OCI-LY1 (cell line): ENCODE results near the gene CAPN10.

Experiments used
- H2AFZ ChIP-seq: fragments of 200-600 bp; sonication (generic), shearing (Covaris generic); 2 replicates; pipeline ENCODE4 v1.6.0; 2014; ENCODE audit warnings: antibody characterized with exemption, mild to moderate bottlenecking, low read length
- H3F3A ChIP-seq: fragments of 200-600 bp; sonication (generic), shearing (Covaris generic); 2 replicates; pipeline ENCODE4 v1.6.0; 2014; ENCODE audit warnings: mild to moderate bottlenecking, antibody characterized with exemption, low read length, moderate library complexity; ENCODE audit not compliant: insufficient read depth
- H3K27ac ChIP-seq: fragments of 200-600 bp; sonication (generic); 2 replicates; pipeline ENCODE4 v1.5.1; 2014; ENCODE audit warnings: low read length, mixed run types, mild to moderate bottlenecking, low read depth; ENCODE audit not compliant: poor library complexity, severe bottlenecking
- H3K27me3 ChIP-seq: fragments of 200-600 bp; sonication (generic); 2 replicates; pipeline ENCODE4 v1.6.0; 2014; ENCODE audit warnings: antibody characterized with exemption, mild to moderate bottlenecking, low read length, moderate library complexity; ENCODE audit not compliant: insufficient read depth
- H3K36me3 ChIP-seq: fragments of 200-600 bp; sonication (generic); 2 replicates; pipeline ENCODE4 v1.6.1; 2014; ENCODE audit warnings: mild to moderate bottlenecking, antibody characterized with exemption, low read length, moderate library complexity, mixed read lengths; ENCODE audit not compliant: insufficient read depth
- H3K4me1 ChIP-seq: fragments of 200-600 bp; sonication (generic); 2 replicates; pipeline ENCODE4 v1.5.1; 2014; ENCODE audit warnings: mild to moderate bottlenecking, low read length, moderate library complexity; ENCODE audit not compliant: insufficient read depth, severe bottlenecking
- H3K4me2 ChIP-seq: fragments of 200-600 bp; sonication (generic), shearing (Covaris generic); 2 replicates; pipeline ENCODE4 v1.6.1; 2014; ENCODE audit warnings: low read length
- H3K4me3 ChIP-seq: fragments of 200-600 bp; sonication (generic); 2 replicates; pipeline ENCODE4 v1.5.1; 2014; ENCODE audit warnings: low read length, low read depth, mild to moderate bottlenecking, mixed read lengths; ENCODE audit not compliant: poor library complexity, severe bottlenecking
- H3K79me2 ChIP-seq: fragments of 200-600 bp; shearing (Covaris generic); 2 replicates; pipeline ENCODE4 v1.6.1; 2016; ENCODE audit warnings: mixed run types, low read length, mixed read lengths; ENCODE audit not compliant: insufficient read depth
- H3K9ac ChIP-seq: fragments of 200-600 bp; sonication (generic), shearing (Covaris generic); 2 replicates; pipeline ENCODE4 v1.6.1; 2014; ENCODE audit warnings: mild to moderate bottlenecking, low read length, mixed read lengths
- H3K9me2 ChIP-seq: fragments of 200-600 bp; sonication (generic), shearing (Covaris generic); 2 replicates; pipeline ENCODE4 v1.6.1; 2014; ENCODE audit warnings: low read depth, mild to moderate bottlenecking, low read length, mixed read lengths
- H3K9me3 ChIP-seq: fragments of 200-600 bp; shearing (Covaris generic); 2 replicates; pipeline ENCODE4 v1.6.1; 2014; ENCODE audit warnings: low read length, mixed read lengths
- H4K20me1 ChIP-seq: fragments of 200-600 bp; sonication (generic), shearing (Covaris generic); 2 replicates; pipeline ENCODE4 v1.6.0; 2016; ENCODE audit warnings: mild to moderate bottlenecking, low read length; ENCODE audit not compliant: insufficient read depth
- EZH2 ChIP-seq: fragments of 200-600 bp; sonication (generic), shearing (Covaris generic); IDR thresholded peaks from 2 replicates; pipeline ENCODE4 v1.8.0; 2017; ENCODE audit warnings: borderline replicate concordance, mixed run types, mild to moderate bottlenecking, antibody characterized with exemption, low read length, moderate library complexity, mixed read lengths
- TF ChIP-seq, protein P1 (sequence below): fragments of 200-600 bp; sonication (generic), shearing (Covaris generic); IDR thresholded peaks from 2 replicates; pipeline ENCODE4 v1.5.1; 2017; ENCODE audit warnings: mild to moderate bottlenecking, antibody characterized with exemption, low read length, moderate library complexity, mixed read lengths

The CAPN10 gene

GRCh38 chr2:240640939-240641338 is 54.4 kb downstream of the CAPN10 start:
- H3K9ac ChIP-seq = no peak overlapping the region
- H3K4me2 ChIP-seq = no peak overlapping the region
- H3K9me3 ChIP-seq = no peaks in the 10 kb centered on the region
- no peaks in the 10 kb centered on the region for H3K4me1 ChIP-seq
- no peaks in the 10 kb centered on the region for H3K79me2 ChIP-seq
- H3K27ac ChIP-seq = no peak overlapping the region
- no peaks in the 10 kb centered on the region for H3K36me3 ChIP-seq
- no peaks in the 10 kb centered on the region for H3F3A ChIP-seq
- no peak overlapping the region for H3K4me3 ChIP-seq
- H3K27me3 ChIP-seq = no peaks in the 10 kb centered on the region
- no peaks in the 10 kb centered on the region for H3K9me2 ChIP-seq
- TF ChIP-seq, protein P1, sequence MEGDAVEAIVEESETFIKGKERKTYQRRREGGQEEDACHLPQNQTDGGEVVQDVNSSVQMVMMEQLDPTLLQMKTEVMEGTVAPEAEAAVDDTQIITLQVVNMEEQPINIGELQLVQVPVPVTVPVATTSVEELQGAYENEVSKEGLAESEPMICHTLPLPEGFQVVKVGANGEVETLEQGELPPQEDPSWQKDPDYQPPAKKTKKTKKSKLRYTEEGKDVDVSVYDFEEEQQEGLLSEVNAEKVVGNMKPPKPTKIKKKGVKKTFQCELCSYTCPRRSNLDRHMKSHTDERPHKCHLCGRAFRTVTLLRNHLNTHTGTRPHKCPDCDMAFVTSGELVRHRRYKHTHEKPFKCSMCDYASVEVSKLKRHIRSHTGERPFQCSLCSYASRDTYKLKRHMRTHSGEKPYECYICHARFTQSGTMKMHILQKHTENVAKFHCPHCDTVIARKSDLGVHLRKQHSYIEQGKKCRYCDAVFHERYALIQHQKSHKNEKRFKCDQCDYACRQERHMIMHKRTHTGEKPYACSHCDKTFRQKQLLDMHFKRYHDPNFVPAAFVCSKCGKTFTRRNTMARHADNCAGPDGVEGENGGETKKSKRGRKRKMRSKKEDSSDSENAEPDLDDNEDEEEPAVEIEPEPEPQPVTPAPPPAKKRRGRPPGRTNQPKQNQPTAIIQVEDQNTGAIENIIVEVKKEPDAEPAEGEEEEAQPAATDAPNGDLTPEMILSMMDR = 0 out of 2 replicates have a peak, but pooled peaks have one; percentile 4
- no peak for TF ChIP-seq EZH2
- H2AFZ ChIP-seq = no peak overlapping the region
- H4K20me1 ChIP-seq = no peaks in the 10 kb centered on the region

- TF ChIP-seq EZH2 = no peak
- TF ChIP-seq, protein P1 = no peak
- Histone ChIP-seq H3K9ac (no peak overlapping the region), H3K9me3 (no peaks in the 10 kb centered on the region), H3K9me2 (no peaks in the 10 kb centered on the region), H2AFZ (no peak overlapping the region), H3K36me3 (no peaks in the 10 kb centered on the region), H3K4me3 (no peak overlapping the region), H3F3A (no peaks in the 10 kb centered on the region), H3K4me1 (no peaks in the 10 kb centered on the region), H3K4me2 (no peak overlapping the region), H3K79me2 (no peaks in the 10 kb centered on the region), H4K20me1 (no peaks in the 10 kb centered on the region), H3K27me3 (no peaks in the 10 kb centered on the region), H3K27ac (no peak overlapping the region)
Observed at GRCh38 chr2:240642061-240642805, 55.7 kb downstream of the CAPN10 start.

DNA sequence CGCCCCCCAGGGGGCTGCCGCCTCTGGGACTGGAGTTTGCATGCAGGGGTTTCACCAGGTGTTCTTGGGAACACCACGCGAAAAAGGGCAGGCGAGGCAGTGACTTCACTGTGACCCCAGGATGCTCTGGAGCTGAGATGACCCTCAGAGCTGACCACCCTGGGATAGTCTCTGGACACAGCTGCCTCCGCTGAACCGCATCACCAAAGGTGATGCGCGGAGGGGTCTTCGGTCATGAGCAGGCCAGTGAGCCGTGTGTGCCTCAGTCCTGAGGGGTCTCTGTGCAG is 56.2 kb downstream of the CAPN10 start:
- no peak overlapping the region for H3K4me2 ChIP-seq
- H3F3A ChIP-seq = no peaks in the 10 kb centered on the region
- H3K27me3 ChIP-seq = no peaks in the 10 kb centered on the region
- TF ChIP-seq EZH2 = no peak
- TF ChIP-seq, protein P1 = no peak
- no peak overlapping the region for H3K27ac ChIP-seq
- no peak overlapping the region for H3K9ac ChIP-seq
- H3K79me2 ChIP-seq = no peaks in the 10 kb centered on the region
- no peaks in the 10 kb centered on the region for H3K9me2 ChIP-seq
- no peaks in the 10 kb centered on the region for H3K4me1 ChIP-seq
- no peaks in the 10 kb centered on the region for H4K20me1 ChIP-seq
- no peak overlapping the region for H3K4me3 ChIP-seq
- no peaks in the 10 kb centered on the region for H3K9me3 ChIP-seq
- no peaks in the 10 kb centered on the region for H3K36me3 ChIP-seq
- H2AFZ ChIP-seq = no peak overlapping the region
